ENCODE measurements around the gene WDR18.
"Not testable (repeated sequence)": the region's sequence is repeated elsewhere in the genome, so short reads cannot be mapped to it uniquely, and the experiment has no call there.

GRCh38 chr19:957578-957977 is 26.6 kb upstream of the WDR18 start:
- TF ChIP-seq POLR2AphosphoS5, CTCF, POLR2A, EP300 (IDR thresholded peaks at IDR 0.05): not testable (repeated sequence)

Data from upper lobe of left lung (tissue), 4 donors.